HG03520 (cell line): Measurements from ENCODE around the gene NPDC1.
A peak's percentile ranks its signal among the peaks of the same experiment; 100 is the strongest.

Experiments used
- ATAC-seq: cut with Tn5 transposase; IDR thresholded peaks from one replicate; pipeline ENCODE4 v1.9.1; 2021; ENCODE audit warnings: mild to moderate bottlenecking, moderate library complexity; ENCODE audit not compliant: unreplicated experiment

The NPDC1 gene

GRCh38 chr9:136997371-136997770 is 48.6 kb downstream of the NPDC1 start:
- no peak for ATAC-seq

GRCh38 chr9:136996361-136997292 is 49.4 kb downstream of the NPDC1 start, which contains the start of gene CLIC3:
TSS of gene CLIC3 (minus strand) at chr9:136996568. CDS start at chr9:136996543, 25 bp downstream.
- no peak for ATAC-seq

DNA sequence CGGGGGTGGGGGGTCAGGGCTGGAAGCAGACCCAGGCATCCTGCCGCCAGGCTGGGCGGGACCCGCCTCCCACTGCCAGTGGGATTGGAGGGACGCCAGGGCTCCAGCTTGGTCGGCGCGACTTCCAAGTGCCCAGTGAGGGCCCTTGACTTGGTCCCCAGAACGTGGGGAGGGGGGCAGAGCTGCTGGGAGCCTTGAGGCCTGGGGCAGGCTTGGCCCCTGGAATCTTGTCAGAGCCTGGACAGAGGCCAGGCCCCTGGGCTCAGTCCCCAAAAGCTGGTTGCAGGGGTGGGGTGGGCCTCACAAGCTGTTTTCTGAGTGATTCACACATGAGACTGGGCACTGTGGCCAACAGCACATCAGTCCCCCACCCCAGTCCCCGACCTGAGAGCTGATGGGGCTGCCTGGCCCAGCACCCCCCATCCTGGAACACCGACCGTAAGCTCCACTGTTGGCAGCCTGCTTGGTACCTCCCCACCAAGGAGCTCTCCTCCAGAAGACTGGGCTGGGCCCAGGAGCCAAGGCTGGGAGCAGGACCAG is 50.1 kb downstream of the NPDC1 start:
- no peak for ATAC-seq

DNA sequence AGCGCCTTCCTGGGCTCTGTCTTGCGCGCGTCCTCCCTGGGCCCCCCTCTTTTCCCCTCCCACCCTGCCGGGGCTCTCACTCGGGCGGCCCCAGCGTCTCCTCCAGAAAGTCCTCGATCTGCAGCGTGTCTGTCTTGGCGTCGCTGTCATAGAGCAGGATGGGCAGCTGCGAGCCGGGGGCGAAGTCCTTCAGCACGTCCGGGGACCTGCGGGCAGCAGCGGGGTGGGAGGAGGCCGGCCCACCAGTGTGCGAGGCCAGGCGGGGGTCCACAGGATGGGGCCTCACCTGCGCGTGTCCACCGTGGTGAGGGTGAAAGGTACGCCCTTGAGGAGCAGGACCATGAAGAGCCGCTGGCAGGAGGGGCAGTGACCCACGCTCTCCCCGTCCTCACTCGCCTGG is 50.6 kb downstream of the NPDC1 start:
- ATAC-seq = no peak

DNA sequence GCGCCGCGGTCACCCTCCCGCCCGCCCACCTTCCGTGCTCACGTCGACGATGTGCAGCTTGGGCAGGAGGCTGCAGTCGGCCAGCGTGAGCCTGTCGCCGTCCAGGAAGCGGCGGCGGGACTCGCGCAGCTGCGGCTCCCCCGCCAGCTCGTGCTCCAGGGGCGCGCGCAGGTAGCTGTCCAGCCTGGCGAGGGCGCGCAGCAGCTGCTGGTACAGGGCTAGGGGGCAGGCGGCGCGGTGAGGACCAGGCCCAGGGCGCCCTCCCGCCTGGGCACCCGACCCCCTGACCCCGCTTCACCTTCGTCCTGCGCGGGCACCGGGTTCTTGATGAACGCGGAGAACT is 51.1 kb downstream of the NPDC1 start:
- ATAC-seq = no peak

- no peak for ATAC-seq
Observed at GRCh38 chr9:136994180-136994887, 51.6 kb downstream of the NPDC1 start.

- no peak for ATAC-seq
Observed at GRCh38 chr9:136992819-136993369, 53.1 kb downstream of the NPDC1 start.

- ATAC-seq = peak; percentile 72
Observed at GRCh38 chr9:136991993-136992818, 53.8 kb downstream of the NPDC1 start, which contains the start of gene PAXX. TSS of gene PAXX (plus strand) at chr9:136992422. CDS start at chr9:136992444, 22 bp downstream.

- no peak for ATAC-seq
Observed at GRCh38 chr9:136990242-136990911, 55.6 kb downstream of the NPDC1 start.
